NCI-H2029 (cell line): Measurements from ENCODE around the gene SYT7.
"Not testable (repeated sequence)": the region's sequence is repeated elsewhere in the genome, so short reads cannot be mapped to it uniquely, and the experiment has no call there.

ENCODE experiments used
- DNase-seq: peaks from one replicate; lab custom pipeline; 2025; lab: John Stamatoyannopoulos, UW

Gene SYT7

GRCh38 chr11:61497473-61497872, 83.4 kb downstream of the SYT7 start:
- no peak for DNase-seq

- no peak for DNase-seq
These were observed 84.1 kb downstream of the SYT7 start for GRCh38 chr11:61496602-61497400.

GRCh38 chr11:61495801-61496601, 84.9 kb downstream of the SYT7 start:
- DNase-seq: peak; percentile 78

GRCh38 chr11:61494381-61494961, 86.4 kb downstream of the SYT7 start:
- no peak for DNase-seq

GRCh38 chr11:61491736-61492395, 89.0 kb downstream of the SYT7 start:
- DNase-seq: no peak

GRCh38 chr11:61489833-61490721, 90.8 kb downstream of the SYT7 start:
- peak; percentile 61 for DNase-seq

- DNase-seq: peak; percentile 92
These were observed 92.1 kb downstream of the SYT7 start for GRCh38 chr11:61488651-61489291.

- DNase-seq: no peak
These were observed 93.4 kb downstream of the SYT7 start for GRCh38 chr11:61487342-61488025.

GRCh38 chr11:61486779-61487178, 94.1 kb downstream of the SYT7 start:
- DNase-seq: no peak

GRCh38 chr11:61486011-61486620, 94.8 kb downstream of the SYT7 start:
- no peak for DNase-seq

GRCh38 chr11:61485080-61485479, 95.8 kb downstream of the SYT7 start:
- no peak for DNase-seq

- DNase-seq: no peak
These were observed 96.3 kb downstream of the SYT7 start for GRCh38 chr11:61484541-61484940.

- DNase-seq: no peak
These were observed 98.4 kb downstream of the SYT7 start for GRCh38 chr11:61482513-61482912.

- DNase-seq: no peak
These were observed 99.1 kb downstream of the SYT7 start for GRCh38 chr11:61481806-61482205.

GRCh38 chr11:61480994-61481335, 99.9 kb downstream of the SYT7 start:
- peak; percentile 25 for DNase-seq

- no peak for DNase-seq
These were observed 100.4 kb downstream of the SYT7 start for GRCh38 chr11:61480261-61480993.

GRCh38 chr11:61479360-61480058, 101.4 kb downstream of the SYT7 start:
- not testable (repeated sequence) for DNase-seq

GRCh38 chr11:61477727-61478148, 103.1 kb downstream of the SYT7 start:
- DNase-seq: peak; percentile 11
